Smooth muscle cell (in vitro differentiated cells): Measurements from ENCODE around the gene SYNE3. TPM values are rescaled to one million over a fixed set of nuclear protein-coding genes. Genes with fewer than 3 reads are reported as not detected.

Experiments
- DNase-seq: peaks from one replicate; lab custom pipeline; 2025; ENCODE audit not compliant: unreplicated experiment; lab: John Stamatoyannopoulos, UW
- H2AFZ ChIP-seq: fragments of 200-600 bp; sonication (generic); 2 replicates; pipeline ENCODE4 v1.6.0; 2016; ENCODE audit warnings: antibody characterized with exemption, low read depth, mild to moderate bottlenecking
- H3F3A ChIP-seq: fragments of 200-600 bp; sonication (generic); 2 replicates; pipeline ENCODE4 v1.6.0; 2017; ENCODE audit warnings: antibody characterized with exemption, low read depth
- H3K27ac ChIP-seq: fragments of 200-600 bp; sonication (generic); 2 replicates; pipeline ENCODE4 v1.5.1; 2016; ENCODE audit warnings: low read depth, mild to moderate bottlenecking
- H3K27me3 ChIP-seq: fragments of 200-600 bp; sonication (generic); 2 replicates; pipeline ENCODE4 v1.6.1; 2016; ENCODE audit warnings: low read depth, mild to moderate bottlenecking
- H3K36me3 ChIP-seq: fragments of 200-600 bp; sonication (generic); 2 replicates; pipeline ENCODE4 v1.5.1; 2016; ENCODE audit warnings: low read depth
- H3K4me1 ChIP-seq: fragments of 200-600 bp; sonication (generic); 2 replicates; pipeline ENCODE4 v1.5.1; 2016; ENCODE audit warnings: low read depth
- H3K4me2 ChIP-seq: fragments of 200-600 bp; sonication (generic); 2 replicates; pipeline ENCODE4 v1.6.0; 2016; ENCODE audit warnings: mild to moderate bottlenecking
- H3K4me3 ChIP-seq: fragments of 200-600 bp; sonication (generic); 2 replicates; pipeline ENCODE4 v1.5.1; 2016; ENCODE audit warnings: mild to moderate bottlenecking
- H3K79me2 ChIP-seq: fragments of 200-600 bp; sonication (generic); 2 replicates; pipeline ENCODE4 v1.6.0; 2016; ENCODE audit warnings: low read depth, mild to moderate bottlenecking
- H3K9ac ChIP-seq: fragments of 200-600 bp; sonication (generic); 2 replicates; pipeline ENCODE4 v1.6.0; 2016; ENCODE audit warnings: low read depth
- H3K9me3 ChIP-seq: fragments of 200-600 bp; sonication (generic); replicated peaks from 2 replicates; pipeline ENCODE4 v1.5.1; 2016; ENCODE audit warnings: low read depth
- H4K20me1 ChIP-seq: fragments of 200-600 bp; sonication (generic); 2 replicates; pipeline ENCODE4 v1.6.0; 2016; ENCODE audit warnings: low read depth
- WGBS: methylation state at CpG from one replicate; pipeline ENCODE4 v1.1.7; 2016; ENCODE audit warnings: low lambda C conversion rate; 5-methylcytosine and 5-hydroxymethylcytosine counted together
- polyA plus RNA-seq: library from polyadenylated mRNA; unstranded; fragments of >200 nt; fragmentation: Nextera tagmentation; extraction: Ambion mirVana; gene quantifications from 2 replicates; pipeline ENCODE4 v1.2.1, GENCODE V29; 2016
- total RNA-seq: library from RNA; depleted of rRNA; stranded (reverse); fragments of >200 nt; gene quantifications from 2 replicates; pipeline ENCODE4 v1.2.3, GENCODE V29; 2014
- TF ChIP-seq, protein P1 (sequence below): fragments of 200-600 bp; sonication (generic); IDR thresholded peaks from 2 replicates; pipeline ENCODE4 v1.5.1; 2017; ENCODE audit warnings: borderline replicate concordance, mild to moderate bottlenecking, antibody characterized with exemption; ENCODE audit not compliant: insufficient read depth, poor library complexity, severe bottlenecking

SYNE3 gene
- total and polyA plus RNA-seq, 2 experiments from 2014 or later = 4.0 to 4.1 TPM

DNA sequence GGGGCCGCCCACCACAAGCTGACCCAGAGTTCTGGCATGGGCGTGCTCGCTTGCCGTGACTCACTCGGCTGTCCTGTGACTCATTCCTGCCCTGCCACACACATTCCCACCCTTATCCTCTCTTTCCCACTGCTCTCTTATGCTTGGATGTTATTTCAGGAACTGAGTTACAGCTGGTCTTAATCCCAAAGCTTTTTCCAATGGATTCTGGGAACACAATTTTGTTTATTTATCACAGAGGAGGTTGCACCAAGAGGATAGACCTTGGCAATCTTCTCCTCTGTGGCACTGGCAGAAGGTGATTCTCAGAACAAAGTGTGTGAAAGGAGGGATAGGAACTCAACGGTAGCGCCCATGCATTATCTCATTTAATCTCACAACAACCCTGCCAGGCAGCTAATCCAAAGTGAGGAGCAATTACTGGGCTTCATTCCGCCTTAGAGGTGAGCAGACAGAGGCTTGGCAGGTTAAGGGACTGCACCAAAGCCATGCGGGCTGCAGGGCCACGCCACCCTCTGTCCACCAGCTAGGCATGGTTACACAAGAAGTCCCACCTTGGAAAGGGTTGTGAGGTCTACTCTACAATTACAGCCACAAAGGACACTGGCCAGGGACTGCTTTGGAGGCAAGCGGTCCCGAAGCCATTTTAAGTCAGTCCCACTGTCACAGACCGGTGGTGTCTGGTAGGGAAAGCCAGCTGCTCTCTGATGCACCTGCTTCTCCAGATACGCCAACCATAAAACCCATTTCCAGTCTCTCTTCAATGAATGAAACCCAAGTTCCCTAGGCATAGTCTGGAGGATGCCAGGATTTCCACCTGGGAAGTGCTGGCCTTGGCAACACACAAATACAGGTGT, 32.9 kb downstream of the SYNE3 start:
- Histone ChIP-seq H3K9ac (no peak overlapping the region), H3K4me2 (peak overlapping the region; percentile 73)

DNA sequence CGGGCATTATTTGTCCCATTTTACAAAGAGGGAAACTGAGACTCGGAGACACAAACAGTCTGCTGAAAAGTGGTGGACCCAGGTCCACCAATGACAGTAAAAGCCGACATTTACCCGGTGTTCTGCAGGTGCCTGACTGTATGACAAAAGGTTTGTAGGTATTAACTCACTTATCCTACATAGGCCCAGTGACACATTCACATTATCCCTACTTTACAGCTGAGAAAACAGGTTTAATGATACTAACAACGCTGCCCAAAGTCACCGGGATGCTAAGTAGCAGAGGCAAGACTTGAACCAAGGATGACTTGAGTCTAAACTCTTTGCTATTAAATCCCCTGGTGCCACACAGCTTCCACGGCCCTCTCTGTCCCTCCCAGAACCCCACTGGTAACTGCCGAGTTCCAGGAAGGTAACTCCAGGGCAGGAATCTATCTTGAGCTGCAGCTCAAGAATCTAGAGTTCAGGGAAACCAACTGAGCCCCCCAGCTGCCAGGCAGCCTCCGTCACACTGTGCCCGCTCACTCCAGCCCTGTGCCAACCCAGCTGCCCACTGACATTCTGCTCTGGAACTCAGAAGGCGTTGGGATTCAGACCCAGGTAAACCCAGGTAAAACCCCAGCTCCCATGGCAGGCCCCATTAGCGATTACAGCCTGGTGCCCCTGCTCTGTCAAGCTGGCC, 33.7 kb downstream of the SYNE3 start:
- H3K9ac ChIP-seq = no peak overlapping the region
- H3K4me3 ChIP-seq = no peak overlapping the region

More for the DNA sequence above, 32.9 kb downstream of the SYNE3 start:
- WGBS = 50% methylated on average over 14 of the region's 14 CpGs
- peaks cover 13% of the 10 kb centered on the region for H3K4me1 ChIP-seq
- H3K36me3 ChIP-seq = no peaks in the 10 kb centered on the region
- DNase-seq = peak; percentile 43
- no peak overlapping the region for H2AFZ ChIP-seq
- H4K20me1 ChIP-seq = no peaks in the 10 kb centered on the region
- no peaks in the 10 kb centered on the region for H3F3A ChIP-seq
- H3K27ac ChIP-seq = peak overlapping the region; percentile 64
- H3K9me3 ChIP-seq = no peaks in the 10 kb centered on the region
- TF ChIP-seq, protein P1, sequence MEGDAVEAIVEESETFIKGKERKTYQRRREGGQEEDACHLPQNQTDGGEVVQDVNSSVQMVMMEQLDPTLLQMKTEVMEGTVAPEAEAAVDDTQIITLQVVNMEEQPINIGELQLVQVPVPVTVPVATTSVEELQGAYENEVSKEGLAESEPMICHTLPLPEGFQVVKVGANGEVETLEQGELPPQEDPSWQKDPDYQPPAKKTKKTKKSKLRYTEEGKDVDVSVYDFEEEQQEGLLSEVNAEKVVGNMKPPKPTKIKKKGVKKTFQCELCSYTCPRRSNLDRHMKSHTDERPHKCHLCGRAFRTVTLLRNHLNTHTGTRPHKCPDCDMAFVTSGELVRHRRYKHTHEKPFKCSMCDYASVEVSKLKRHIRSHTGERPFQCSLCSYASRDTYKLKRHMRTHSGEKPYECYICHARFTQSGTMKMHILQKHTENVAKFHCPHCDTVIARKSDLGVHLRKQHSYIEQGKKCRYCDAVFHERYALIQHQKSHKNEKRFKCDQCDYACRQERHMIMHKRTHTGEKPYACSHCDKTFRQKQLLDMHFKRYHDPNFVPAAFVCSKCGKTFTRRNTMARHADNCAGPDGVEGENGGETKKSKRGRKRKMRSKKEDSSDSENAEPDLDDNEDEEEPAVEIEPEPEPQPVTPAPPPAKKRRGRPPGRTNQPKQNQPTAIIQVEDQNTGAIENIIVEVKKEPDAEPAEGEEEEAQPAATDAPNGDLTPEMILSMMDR = no peak
- no peaks in the 10 kb centered on the region for H3K79me2 ChIP-seq
- H3K27me3 ChIP-seq = no peaks in the 10 kb centered on the region
- no peak overlapping the region for H3K4me3 ChIP-seq

GRCh38 chr14:95481391-95482022, 34.9 kb downstream of the SYNE3 start:
- H3K79me2 ChIP-seq = no peaks in the 10 kb centered on the region
- H4K20me1 ChIP-seq = no peaks in the 10 kb centered on the region
- WGBS = 90% methylated on average over 18 of the region's 18 CpGs

More for the DNA sequence above, 33.7 kb downstream of the SYNE3 start:
- peak overlapping the region; percentile 64 for H3K27ac ChIP-seq
- no peaks in the 10 kb centered on the region for H3K9me3 ChIP-seq
- DNase-seq = no peak
- H3K4me1 ChIP-seq = peaks cover 13% of the 10 kb centered on the region
- H3F3A ChIP-seq = no peaks in the 10 kb centered on the region
- no peaks in the 10 kb centered on the region for H3K27me3 ChIP-seq
- TF ChIP-seq, protein P1 = no peak
- no peaks in the 10 kb centered on the region for H4K20me1 ChIP-seq
- H3K36me3 ChIP-seq = no peaks in the 10 kb centered on the region
- no peak overlapping the region for H2AFZ ChIP-seq
- WGBS = 77% methylated on average over 12 of the region's 12 CpGs
- peak overlapping the region; percentile 73 for H3K4me2 ChIP-seq
- no peaks in the 10 kb centered on the region for H3K79me2 ChIP-seq

More at GRCh38 chr14:95481391-95482022, 34.9 kb downstream of the SYNE3 start:
- Histone ChIP-seq H3K27ac (no peak overlapping the region), H3K9me3 (no peaks in the 10 kb centered on the region), H3K9ac (no peak overlapping the region), H3K36me3 (no peaks in the 10 kb centered on the region), H3F3A (no peaks in the 10 kb centered on the region), H3K4me2 (no peak overlapping the region), H3K4me1 (peaks cover 13% of the 10 kb centered on the region), H3K4me3 (no peak overlapping the region), H3K27me3 (no peaks in the 10 kb centered on the region), H2AFZ (no peak overlapping the region)
- TF ChIP-seq, protein P1 = no peak
- DNase-seq = no peak
